HG02870 (cell line): ENCODE measurements around the gene C5AR2.
"Not testable (repeated sequence)": the region's sequence is repeated elsewhere in the genome, so short reads cannot be mapped to it uniquely, and the experiment has no call there.

Source experiments
- ATAC-seq: cut with Tn5 transposase; IDR thresholded peaks from one replicate; pipeline ENCODE4 v1.9.1; 2021; ENCODE audit warnings: mild to moderate bottlenecking, moderate library complexity; ENCODE audit not compliant: unreplicated experiment

Gene C5AR2

DNA sequence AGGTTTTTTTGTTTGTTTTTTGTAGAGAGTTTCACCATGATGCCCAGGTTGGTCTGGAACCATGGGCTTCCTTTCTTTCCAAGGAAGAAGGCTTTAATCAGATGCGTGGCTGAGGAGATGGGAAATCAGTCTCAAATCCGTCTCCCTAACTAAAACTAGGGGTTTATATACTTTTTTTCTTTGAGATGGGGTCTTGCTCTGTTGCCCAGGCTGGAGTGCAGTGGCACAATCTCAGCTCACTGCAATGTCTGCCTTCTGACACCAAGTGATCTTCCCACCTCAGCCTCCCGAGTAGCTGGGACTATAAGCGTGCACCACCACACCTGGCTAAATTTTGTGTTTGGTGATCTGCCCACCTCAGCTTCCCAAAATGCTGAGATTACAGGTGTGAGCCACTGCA lies 52.6 kb downstream of the C5AR2 start:
- not testable (repeated sequence) for ATAC-seq

DNA sequence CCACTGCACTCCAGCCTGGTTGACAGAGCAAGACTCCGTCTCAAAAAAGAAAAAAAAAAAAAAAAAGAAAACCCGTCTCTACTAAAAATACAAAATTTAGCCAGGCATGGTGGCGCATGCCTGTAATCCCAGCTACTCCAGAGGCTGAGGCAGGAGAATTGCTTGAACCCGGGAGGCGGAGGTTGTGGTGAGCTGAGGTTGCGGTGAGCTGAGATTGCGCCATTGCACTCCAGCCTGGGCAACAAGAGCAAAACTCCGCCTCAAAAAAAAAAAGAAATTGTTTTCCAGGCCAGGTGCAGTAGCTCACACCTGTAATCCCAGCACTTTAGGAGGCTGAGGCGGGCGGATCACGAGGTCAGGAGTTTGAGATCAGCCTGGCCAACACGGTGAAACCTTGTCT lies 54.6 kb downstream of the C5AR2 start:
- not testable (repeated sequence) for ATAC-seq

- not testable (repeated sequence) for ATAC-seq
These were observed 55.6 kb downstream of the C5AR2 start for GRCh38 chr19:47387623-47388022.

- not testable (repeated sequence) for ATAC-seq
These were observed 56.7 kb downstream of the C5AR2 start for GRCh38 chr19:47388721-47389120.

- no peak for ATAC-seq
These were observed 57.2 kb downstream of the C5AR2 start for GRCh38 chr19:47389150-47389556.

DNA sequence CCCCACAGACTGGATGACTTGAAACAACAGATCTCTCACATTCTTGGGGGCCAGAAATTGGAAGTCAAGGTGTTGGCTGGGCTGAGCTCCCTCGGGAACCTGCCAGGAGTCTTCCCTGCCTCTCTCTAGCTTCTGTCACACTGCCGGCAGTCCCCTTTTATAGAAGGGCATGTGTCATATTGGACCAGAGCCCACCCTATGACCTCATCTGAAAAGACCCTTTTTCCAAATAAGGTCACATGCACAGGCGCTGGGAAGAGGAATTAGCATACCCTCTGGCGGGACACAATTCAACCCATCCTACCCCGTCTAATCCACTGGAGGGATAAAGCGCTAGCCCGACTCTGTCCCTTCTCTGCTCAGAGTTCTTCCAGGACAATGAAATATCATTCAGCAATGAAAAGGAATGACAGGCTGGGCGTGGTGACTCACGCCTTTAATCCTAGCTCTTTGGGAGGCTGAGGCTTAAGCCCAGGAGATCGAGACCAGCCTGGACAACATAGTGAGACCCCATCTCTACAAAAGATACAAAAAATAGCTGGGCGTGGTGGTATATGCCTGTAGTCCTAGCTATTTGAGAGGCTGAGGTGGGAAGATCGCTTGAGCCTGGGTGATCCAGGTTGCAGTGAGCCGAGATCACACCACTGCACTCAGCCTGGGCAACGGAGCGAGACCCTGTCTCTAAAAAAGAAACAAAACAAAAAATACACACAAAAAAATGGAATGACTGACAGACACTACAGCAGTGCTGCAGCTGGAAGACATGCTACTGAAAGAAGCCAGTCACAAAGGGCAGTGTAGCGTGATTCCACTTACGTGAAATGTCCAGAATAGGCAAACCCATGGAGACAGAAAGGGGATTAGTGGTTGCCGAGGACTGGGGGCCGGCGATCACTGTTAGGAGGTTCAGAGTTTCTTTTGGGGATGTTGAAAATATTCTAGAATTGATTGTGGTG lies 58.8 kb downstream of the C5AR2 start:
- no peak for ATAC-seq

DNA sequence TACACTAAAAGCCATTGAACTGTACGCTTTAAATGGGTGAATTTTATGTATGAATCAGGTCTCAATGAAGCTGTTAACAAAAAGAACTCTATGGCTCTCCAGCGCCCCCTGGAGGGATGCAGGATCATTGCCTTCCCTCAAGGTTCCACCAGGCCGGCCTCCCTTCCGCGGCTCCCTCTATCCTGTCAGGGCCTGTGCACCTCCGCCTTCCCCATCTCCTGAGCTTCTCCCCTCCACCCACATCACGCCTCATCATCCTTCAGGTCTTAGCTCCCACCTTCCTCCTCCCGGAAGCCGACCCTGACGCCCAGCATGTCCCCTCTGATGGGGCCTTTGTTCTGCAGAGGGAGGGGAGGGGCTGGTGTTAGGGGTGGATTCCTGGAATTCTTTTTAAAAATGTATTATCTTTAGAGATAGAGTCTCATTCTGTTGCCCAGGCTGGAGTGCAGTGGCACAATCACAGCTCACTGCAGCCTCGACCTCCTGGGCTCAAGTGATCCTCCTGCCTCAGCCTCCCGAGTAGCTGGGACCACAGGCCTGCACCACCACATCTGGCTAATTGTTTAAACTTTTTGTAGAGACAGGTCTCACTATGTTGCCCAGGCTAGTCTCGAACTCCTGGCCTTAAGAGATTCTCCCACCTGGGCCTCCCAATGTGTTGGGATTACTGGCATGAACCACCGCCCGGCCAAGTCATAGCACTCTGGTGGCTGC lies 59.7 kb downstream of the C5AR2 start:
- no peak for ATAC-seq
